ENCODE results near the gene CHRNB2.

DNA sequence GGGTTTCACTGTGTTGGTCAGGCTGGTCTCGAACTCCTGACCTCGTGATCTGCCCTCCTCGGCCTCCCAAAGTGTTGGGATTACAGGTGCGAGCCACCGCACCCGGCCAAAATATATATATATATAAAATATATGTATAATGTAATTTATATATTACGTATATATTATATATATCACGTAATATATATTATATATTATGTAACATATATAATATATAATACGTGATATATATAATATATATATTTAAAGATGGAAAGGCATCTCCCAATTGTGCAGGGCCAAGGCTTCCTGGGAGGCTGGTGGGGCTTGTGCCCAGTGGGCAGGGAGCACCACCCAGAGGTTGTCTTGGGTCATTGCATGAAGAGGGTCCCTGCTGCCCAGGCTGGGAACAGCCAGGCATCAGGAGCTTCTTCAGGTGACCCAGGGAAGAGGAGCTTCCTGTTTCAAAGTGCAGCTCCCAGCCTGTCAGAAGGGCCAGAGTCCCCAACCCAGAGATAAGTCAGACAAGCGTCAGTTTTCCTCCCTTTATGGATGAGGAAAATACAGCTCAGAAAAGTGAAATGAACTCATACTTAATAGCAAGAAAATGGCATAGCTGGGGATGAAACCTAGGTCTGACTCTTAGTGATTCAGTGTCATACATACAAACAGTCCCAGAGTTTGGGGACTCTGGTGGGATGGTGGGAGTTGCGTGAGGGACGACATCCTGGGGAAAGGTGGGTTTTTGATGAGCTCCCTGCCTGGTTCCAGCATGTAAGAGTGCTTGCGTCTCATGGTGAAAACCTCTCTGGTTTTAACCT, 21.1 kb upstream of the CHRNB2 start:
- TF ChIP-seq, protein P1, sequence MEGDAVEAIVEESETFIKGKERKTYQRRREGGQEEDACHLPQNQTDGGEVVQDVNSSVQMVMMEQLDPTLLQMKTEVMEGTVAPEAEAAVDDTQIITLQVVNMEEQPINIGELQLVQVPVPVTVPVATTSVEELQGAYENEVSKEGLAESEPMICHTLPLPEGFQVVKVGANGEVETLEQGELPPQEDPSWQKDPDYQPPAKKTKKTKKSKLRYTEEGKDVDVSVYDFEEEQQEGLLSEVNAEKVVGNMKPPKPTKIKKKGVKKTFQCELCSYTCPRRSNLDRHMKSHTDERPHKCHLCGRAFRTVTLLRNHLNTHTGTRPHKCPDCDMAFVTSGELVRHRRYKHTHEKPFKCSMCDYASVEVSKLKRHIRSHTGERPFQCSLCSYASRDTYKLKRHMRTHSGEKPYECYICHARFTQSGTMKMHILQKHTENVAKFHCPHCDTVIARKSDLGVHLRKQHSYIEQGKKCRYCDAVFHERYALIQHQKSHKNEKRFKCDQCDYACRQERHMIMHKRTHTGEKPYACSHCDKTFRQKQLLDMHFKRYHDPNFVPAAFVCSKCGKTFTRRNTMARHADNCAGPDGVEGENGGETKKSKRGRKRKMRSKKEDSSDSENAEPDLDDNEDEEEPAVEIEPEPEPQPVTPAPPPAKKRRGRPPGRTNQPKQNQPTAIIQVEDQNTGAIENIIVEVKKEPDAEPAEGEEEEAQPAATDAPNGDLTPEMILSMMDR (IDR thresholded peaks at IDR 0.05), result peak in 1 of 3 donors; percentile 55
- TF ChIP-seq EP300 (IDR thresholded peaks at IDR 0.05), result no peak

All from ovary (tissue), 3 donors.